Smooth muscle cell (in vitro differentiated cells): ENCODE data around the gene LAMC3. TPM values are rescaled to one million over a fixed set of nuclear protein-coding genes. Genes with fewer than 3 reads are reported as not detected.

ENCODE experiments used
- DNase-seq: peaks from one replicate; lab custom pipeline; 2025; ENCODE audit not compliant: unreplicated experiment; lab: John Stamatoyannopoulos, UW
- H2AFZ ChIP-seq: fragments of 200-600 bp; sonication (generic); 2 replicates; pipeline ENCODE4 v1.6.0; 2016; ENCODE audit warnings: antibody characterized with exemption, low read depth, mild to moderate bottlenecking
- H3F3A ChIP-seq: fragments of 200-600 bp; sonication (generic); 2 replicates; pipeline ENCODE4 v1.6.0; 2017; ENCODE audit warnings: antibody characterized with exemption, low read depth
- H3K27ac ChIP-seq: fragments of 200-600 bp; sonication (generic); 2 replicates; pipeline ENCODE4 v1.5.1; 2016; ENCODE audit warnings: low read depth, mild to moderate bottlenecking
- H3K27me3 ChIP-seq: fragments of 200-600 bp; sonication (generic); 2 replicates; pipeline ENCODE4 v1.6.1; 2016; ENCODE audit warnings: low read depth, mild to moderate bottlenecking
- H3K36me3 ChIP-seq: fragments of 200-600 bp; sonication (generic); 2 replicates; pipeline ENCODE4 v1.5.1; 2016; ENCODE audit warnings: low read depth
- H3K4me1 ChIP-seq: fragments of 200-600 bp; sonication (generic); 2 replicates; pipeline ENCODE4 v1.5.1; 2016; ENCODE audit warnings: low read depth
- H3K4me2 ChIP-seq: fragments of 200-600 bp; sonication (generic); 2 replicates; pipeline ENCODE4 v1.6.0; 2016; ENCODE audit warnings: mild to moderate bottlenecking
- H3K4me3 ChIP-seq: fragments of 200-600 bp; sonication (generic); 2 replicates; pipeline ENCODE4 v1.5.1; 2016; ENCODE audit warnings: mild to moderate bottlenecking
- H3K79me2 ChIP-seq: fragments of 200-600 bp; sonication (generic); 2 replicates; pipeline ENCODE4 v1.6.0; 2016; ENCODE audit warnings: low read depth, mild to moderate bottlenecking
- H3K9ac ChIP-seq: fragments of 200-600 bp; sonication (generic); 2 replicates; pipeline ENCODE4 v1.6.0; 2016; ENCODE audit warnings: low read depth
- H3K9me3 ChIP-seq: fragments of 200-600 bp; sonication (generic); replicated peaks from 2 replicates; pipeline ENCODE4 v1.5.1; 2016; ENCODE audit warnings: low read depth
- H4K20me1 ChIP-seq: fragments of 200-600 bp; sonication (generic); 2 replicates; pipeline ENCODE4 v1.6.0; 2016; ENCODE audit warnings: low read depth
- CTCF ChIP-seq: fragments of 200-600 bp; sonication (generic); IDR thresholded peaks from 2 replicates; pipeline ENCODE4 v1.5.1; 2017; ENCODE audit warnings: borderline replicate concordance, mild to moderate bottlenecking, antibody characterized with exemption; ENCODE audit not compliant: insufficient read depth, poor library complexity, severe bottlenecking
- WGBS: methylation state at CpG from one replicate; pipeline ENCODE4 v1.1.7; 2016; ENCODE audit warnings: low lambda C conversion rate; 5-methylcytosine and 5-hydroxymethylcytosine counted together
- polyA plus RNA-seq: library from polyadenylated mRNA; unstranded; fragments of >200 nt; fragmentation: Nextera tagmentation; extraction: Ambion mirVana; gene quantifications from 2 replicates; pipeline ENCODE4 v1.2.1, GENCODE V29; 2016
- total RNA-seq: library from RNA; depleted of rRNA; stranded (reverse); fragments of >200 nt; gene quantifications from 2 replicates; pipeline ENCODE4 v1.2.3, GENCODE V29; 2014

The LAMC3 gene
- total and polyA plus RNA-seq, 2 experiments from 2014 or later, result 21.3 to 72.0 TPM

GRCh38 chr9:131069699-131070098 is 60.7 kb downstream of the LAMC3 start:
- no peak overlapping the region for H3K4me2 ChIP-seq
- DNase-seq, result no peak
- H3K27ac ChIP-seq, result no peak overlapping the region
- no peak overlapping the region for H3K4me3 ChIP-seq
- H3K4me1 ChIP-seq, result no peaks in the 10 kb centered on the region
- no peaks in the 10 kb centered on the region for H3K36me3 ChIP-seq
- no peak overlapping the region for H2AFZ ChIP-seq
- no peaks in the 10 kb centered on the region for H3K9me3 ChIP-seq
- H4K20me1 ChIP-seq, result no peaks in the 10 kb centered on the region
- no peaks in the 10 kb centered on the region for H3F3A ChIP-seq
- H3K9ac ChIP-seq, result no peak overlapping the region
- WGBS, result 97% methylated on average over 15 of the region's 15 CpGs
- no peak for TF ChIP-seq CTCF
- H3K79me2 ChIP-seq, result no peaks in the 10 kb centered on the region
- H3K27me3 ChIP-seq, result no peaks in the 10 kb centered on the region

- no peak for TF ChIP-seq CTCF
- H3K4me3 ChIP-seq, result no peak overlapping the region
- H3K9ac ChIP-seq, result no peak overlapping the region
- no peaks in the 10 kb centered on the region for H4K20me1 ChIP-seq
- DNase-seq, result no peak
- no peaks in the 10 kb centered on the region for H3K36me3 ChIP-seq
- H3K4me2 ChIP-seq, result no peak overlapping the region
- no peaks in the 10 kb centered on the region for H3F3A ChIP-seq
- no peaks in the 10 kb centered on the region for H3K27me3 ChIP-seq
- H3K4me1 ChIP-seq, result no peaks in the 10 kb centered on the region
- 95% methylated on average over 12 of the region's 16 CpGs for WGBS
- H3K27ac ChIP-seq, result no peak overlapping the region
- no peak overlapping the region for H2AFZ ChIP-seq
- H3K9me3 ChIP-seq, result no peaks in the 10 kb centered on the region
- no peaks in the 10 kb centered on the region for H3K79me2 ChIP-seq
Measured at GRCh38 chr9:131072107-131072870, 63.3 kb downstream of the LAMC3 start.

- Histone ChIP-seq H2AFZ (no peak overlapping the region), H3K4me1 (no peaks in the 10 kb centered on the region), H3F3A (no peaks in the 10 kb centered on the region), H3K9me3 (no peaks in the 10 kb centered on the region), H3K36me3 (no peaks in the 10 kb centered on the region), H3K79me2 (no peaks in the 10 kb centered on the region), H3K4me3 (no peak overlapping the region), H4K20me1 (no peaks in the 10 kb centered on the region), H3K27me3 (no peaks in the 10 kb centered on the region), H3K9ac (no peak overlapping the region), H3K27ac (no peak overlapping the region), H3K4me2 (no peak overlapping the region)
- TF ChIP-seq CTCF, result no peak
- DNase-seq, result no peak
- WGBS, result 98% methylated on average over 9 of the region's 9 CpGs
Measured at GRCh38 chr9:131072871-131073237, 63.9 kb downstream of the LAMC3 start.
